NCI-H460 (cell line): Measurements from ENCODE around the gene PSMD1. TPM values are rescaled to one million over a fixed set of nuclear protein-coding genes. Genes with fewer than 3 reads are reported as not detected.
A peak's percentile ranks its signal among the peaks of the same experiment; 100 is the strongest.
"Not testable (repeated sequence)": the region's sequence is repeated elsewhere in the genome, so short reads cannot be mapped to it uniquely, and the experiment has no call there.

Experiments
- DNase-seq: peaks from one replicate; pipeline ENCODE4 v3.0.0-alpha.2; 2016; ENCODE audit warnings: low read depth; ENCODE audit errors: extremely low read depth
- total RNA-seq: library from RNA; depleted of rRNA; stranded (reverse); fragments of >200 nt; shearing (Covaris generic); gene quantifications from 2 replicates; pipeline ENCODE4 v1.2.3, GENCODE V29; 2014

Gene PSMD1
- total RNA-seq, 1 experiment from 2014 or later = 92.7 TPM

DNA sequence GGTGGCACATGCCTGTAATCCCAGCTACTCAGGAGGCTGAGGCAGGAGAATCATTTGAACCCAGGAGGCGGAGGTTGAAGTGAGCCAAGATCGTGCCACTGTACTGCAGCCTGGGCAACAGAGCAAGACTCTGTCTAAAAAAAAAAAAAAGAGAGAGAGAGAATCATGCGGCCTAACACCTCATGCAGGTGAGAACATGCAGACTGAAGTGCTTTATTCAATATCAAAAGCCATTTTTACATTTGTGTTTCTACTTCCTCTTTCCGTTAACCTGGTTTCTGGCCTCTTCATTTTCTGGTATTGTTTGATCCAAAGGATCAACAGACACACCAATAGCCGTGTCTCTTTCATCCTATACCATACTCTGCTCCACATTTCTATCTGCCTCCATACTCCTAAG is 122.1 kb downstream of the PSMD1 start:
- DNase-seq = not testable (repeated sequence)

DNA sequence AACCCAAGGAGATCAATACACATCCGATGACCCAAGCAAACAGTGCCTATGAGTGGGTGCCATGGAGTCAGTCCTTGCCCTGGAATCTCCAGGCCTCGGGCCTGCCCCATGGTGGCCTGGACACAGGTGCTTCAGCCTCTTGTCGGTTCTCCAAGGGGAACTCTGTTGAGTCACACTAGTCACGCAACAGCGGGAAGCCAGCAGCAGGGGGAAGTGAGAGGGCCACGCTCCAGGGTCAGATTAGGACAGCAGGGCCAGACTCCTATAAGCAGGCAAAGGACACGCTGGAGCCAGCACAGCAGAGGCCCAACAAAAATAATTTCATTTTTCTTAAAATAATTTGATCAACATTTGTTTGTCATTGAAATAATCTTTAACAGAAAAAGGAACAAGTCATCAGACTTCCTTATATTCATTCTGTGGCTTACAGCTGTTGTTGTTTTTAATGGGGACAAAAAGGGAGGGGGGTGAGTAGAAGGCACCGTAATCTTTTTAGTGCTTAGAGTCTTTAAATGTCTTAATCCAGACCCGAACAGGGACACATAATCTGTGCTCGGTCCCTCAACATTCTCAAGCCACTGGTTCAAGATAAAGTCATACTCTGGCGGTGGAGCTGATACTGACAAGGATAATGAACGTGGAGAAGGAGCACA is 125.3 kb downstream of the PSMD1 start:
- no peak for DNase-seq

DNA sequence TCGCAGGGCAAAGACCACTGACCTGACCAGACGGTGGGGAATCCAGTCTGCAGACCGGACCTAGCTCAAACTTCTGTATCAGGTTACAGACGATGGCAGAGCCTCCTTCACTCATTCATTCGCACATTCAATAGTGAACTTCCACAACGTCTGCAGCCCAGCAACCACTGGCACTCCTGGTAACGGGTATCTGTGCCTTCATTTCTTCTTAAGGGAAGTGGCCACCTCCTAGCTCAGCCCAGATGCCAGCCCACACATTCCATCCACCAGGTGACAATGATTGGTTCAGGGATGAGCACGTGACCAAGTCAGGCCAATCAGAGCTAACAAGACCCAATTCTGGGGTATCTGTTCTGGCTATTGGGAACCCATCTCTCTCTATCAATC is 125.8 kb downstream of the PSMD1 start:
- no peak for DNase-seq

DNA sequence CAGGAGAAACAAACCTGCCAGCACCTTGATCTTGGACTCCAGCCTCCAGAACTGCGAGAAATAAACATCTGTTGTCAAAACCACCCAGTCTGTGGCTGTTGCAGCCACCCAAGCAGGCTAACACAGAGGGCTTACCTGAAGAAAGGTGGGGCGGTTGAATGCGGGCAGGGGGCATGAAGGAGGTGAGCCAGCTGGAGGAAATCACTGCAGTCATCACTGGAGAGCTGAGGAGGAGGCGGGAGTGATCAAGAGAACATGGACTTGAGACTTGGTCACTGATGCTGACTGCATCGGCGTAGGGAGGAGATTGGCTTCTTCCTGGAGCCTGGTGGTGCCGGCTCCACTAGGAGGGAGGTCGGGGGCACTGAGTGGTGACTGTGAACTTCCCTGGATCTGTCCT is 127.2 kb downstream of the PSMD1 start:
- DNase-seq = no peak

DNA sequence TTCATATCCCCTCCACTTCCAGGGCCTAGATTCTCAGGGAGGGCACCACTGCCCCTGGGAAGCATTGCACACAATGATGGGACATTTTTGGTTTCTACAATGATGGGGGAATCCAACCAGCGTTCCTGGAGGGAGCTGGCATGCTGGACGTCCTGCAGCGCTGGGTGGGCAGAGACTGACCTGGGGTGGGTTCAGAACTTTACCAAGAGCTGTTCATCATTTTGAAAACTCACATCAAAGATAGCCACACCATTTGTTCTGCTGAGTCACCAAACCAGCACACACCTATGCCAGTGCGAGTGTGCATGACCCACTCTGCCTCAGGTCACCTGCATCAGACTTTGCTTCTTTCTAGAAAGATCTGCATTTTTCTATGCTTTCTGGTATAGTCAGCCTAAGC is 127.7 kb downstream of the PSMD1 start:
- no peak for DNase-seq

- DNase-seq = no peak
These were observed 128.5 kb downstream of the PSMD1 start for GRCh38 chr2:231185050-231185725.

GRCh38 chr2:231185886-231186285 is 129.2 kb downstream of the PSMD1 start:
- no peak for DNase-seq

DNA sequence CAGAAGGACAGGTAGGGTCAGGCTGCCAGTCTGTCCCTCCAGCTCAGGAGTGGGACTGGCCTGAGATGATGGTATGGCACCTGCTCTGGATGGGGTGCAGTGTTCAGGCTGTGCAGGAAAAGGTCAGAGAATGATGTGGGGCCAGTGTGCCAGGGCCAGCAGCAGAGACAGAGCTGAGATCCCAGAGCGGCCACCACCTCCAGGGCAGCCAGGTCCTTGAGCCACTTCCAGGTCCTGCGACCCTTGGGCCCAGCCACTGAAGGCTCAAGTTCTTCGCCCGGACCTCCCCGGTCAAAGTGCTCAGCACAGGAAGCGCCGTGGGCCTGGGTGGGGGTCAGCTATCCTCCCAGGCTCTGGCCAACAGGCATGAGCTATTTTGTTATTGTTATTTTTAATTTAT is 129.7 kb downstream of the PSMD1 start:
- no peak for DNase-seq

DNA sequence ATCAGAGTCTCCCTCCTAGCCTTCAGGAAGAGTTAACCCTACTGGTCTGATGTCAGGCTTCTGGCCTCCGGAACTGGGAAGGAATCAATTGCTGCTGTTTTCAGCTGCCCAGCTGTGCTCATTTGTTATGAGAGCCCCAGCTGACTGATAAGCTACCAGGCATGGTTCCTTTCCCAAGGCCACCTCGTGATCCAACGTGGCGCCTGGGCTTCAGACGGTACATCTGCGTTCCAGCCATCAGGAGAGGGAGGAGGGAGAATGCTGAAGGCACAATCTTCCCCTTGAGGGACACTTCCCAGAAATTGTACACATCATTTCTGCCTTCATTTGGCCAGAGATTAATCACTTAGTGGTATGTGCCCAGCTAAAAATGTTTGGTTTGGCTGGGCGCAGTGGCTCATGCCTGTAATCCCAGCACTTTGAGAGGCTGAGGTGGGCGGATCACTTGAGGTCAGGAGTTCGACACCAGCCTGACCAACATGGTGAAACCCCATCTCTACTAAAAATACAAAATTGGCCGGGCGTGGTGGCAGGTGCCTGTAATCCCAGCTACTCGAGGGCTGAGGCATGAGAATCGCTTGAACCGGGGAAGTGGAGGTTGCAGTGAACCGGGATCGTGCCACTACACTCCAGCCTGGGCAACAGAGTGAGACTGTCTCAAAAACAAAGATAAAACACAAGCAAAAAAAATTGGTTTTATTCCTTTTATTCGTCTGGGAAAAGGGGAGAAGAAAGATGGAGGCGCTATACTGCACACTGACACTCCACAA is 131.3 kb downstream of the PSMD1 start:
- no peak for DNase-seq

DNA sequence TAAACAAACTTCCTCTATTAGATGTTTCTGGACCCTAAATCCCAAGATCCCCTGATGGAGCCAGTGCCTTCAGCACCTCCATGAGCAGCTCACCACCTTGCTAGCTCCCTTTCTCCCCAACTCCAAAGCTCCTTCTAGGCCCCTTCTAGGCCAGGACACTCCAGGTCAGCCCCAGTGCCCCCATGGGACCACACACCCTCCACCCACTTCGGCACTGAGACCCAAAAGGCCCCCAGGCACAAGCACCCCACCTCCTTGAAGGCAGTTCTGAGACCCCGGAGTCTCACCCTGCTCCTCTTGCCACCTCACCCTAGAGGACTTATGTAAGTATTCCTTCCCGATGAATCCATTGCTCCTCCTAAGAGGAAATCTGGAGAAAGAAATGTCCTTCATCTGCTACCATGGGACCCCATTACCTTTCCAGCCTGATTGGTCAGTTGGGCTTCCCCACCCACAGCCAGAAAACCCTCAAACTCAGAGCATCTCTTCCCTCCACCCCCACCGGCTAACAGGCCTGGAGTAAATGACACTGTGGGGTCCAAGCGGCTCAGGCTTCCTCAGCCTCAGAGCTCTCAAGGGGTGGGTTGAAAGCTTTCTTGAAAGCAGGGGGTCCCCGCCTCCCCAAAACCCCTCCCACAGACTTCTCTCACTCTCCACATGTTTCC is 132.0 kb downstream of the PSMD1 start:
- no peak for DNase-seq

- no peak for DNase-seq
These were observed 132.5 kb downstream of the PSMD1 start for GRCh38 chr2:231189171-231189530.

GRCh38 chr2:231189571-231190495 is 133.2 kb downstream of the PSMD1 start:
- DNase-seq = no peak

DNA sequence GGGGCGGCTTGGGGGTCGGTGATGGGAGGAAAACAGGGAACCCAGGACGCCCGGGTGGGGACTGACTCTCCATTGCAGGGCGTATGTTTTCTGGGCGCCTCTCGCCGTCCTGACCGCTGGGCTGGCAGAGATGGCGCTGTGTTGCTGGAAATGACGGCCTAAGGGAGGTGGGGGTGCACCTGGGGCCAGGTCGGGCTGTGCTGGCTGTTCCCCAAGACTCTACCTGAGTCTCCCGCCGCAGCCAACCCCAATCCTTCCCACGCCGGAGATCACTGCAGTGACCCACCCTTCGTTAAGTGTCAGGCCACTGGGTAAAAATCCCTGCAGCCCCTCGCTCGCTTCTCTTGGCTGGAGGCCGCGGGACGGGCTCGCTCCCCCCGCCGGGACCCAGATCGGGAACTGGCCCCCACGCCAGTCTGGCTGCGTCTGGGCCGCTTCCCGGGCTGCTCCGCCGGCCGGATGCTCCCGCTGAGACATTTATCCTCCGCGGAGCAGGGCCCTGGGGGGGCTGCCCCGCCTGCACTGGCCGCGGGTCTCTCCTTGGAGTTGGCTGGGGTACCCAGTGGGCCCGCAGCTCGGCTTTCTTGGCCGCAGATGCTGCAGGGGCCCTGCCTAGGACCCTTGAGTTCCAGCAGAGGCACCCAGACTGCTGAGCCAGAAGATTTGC is 134.0 kb downstream of the PSMD1 start:
- no peak for DNase-seq

DNA sequence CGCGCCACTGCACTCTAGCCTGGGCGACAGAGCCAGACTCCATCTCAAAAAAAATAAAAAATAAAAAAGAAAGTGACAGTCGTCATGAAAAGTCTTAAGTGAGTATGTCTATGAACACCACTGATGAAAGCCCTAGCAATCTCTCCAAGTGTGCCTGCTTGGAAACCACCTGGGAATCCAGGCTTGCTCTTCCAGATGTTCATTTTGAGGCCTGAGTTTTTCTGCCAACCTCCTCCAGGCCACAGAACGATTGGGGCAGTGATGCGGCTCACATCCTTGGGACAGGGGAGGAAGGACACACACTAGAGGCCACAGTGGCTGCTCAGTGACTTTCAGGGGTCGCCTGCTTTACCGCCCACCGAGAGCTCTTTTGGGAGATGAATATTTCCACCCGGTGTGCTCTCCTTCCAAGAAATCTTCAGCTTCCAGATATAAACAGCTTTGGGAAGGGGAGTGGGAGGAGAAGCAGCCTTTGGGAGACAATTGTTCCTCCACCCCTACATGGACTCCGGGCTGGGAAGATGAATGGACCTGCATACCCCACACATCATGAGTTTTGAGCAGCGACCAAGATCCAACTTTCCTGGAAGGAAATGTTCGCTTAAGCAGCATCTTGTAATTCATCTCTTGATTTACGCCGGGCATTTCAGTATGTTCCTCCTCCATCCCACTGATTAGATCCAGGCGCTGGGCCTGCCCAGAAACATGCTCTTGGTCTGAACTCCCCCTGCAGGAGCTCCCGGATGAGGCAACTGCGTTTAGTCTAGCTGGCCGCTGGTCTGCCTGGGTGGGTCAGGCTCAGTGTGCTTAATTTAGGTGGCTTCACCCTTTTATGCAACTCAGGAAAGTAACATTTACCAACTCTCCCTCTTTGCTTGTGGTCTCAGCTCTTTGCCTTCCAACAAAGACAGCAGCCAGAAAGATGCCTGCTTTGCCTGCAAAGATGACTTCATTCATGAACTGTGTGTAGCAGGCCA is 135.5 kb downstream of the PSMD1 start:
- DNase-seq = peak; percentile 27

DNA sequence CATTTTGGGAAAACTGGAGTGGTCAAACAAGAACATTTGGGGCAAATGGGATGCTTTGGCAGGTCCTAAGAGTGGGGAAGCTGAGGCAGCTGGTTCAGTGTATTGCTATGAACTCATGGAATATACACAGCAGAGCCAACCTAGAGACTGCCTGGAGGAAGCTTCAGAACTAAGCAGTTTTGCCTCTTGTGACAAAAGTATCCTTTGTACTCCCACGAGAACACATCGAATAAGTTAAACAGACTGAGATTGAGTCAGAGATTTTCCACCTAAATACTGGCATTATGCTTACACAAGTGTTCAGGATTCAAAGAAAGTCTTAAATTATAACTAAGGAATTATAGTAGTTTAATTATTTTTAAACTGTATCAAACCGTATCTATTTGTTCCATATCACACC is 136.5 kb downstream of the PSMD1 start:
- no peak for DNase-seq

GRCh38 chr2:231196592-231196991 is 139.9 kb downstream of the PSMD1 start:
- no peak for DNase-seq

GRCh38 chr2:231197196-231197595 is 140.5 kb downstream of the PSMD1 start:
- DNase-seq = not testable (repeated sequence)

GRCh38 chr2:231197706-231198290 is 141.1 kb downstream of the PSMD1 start:
- no peak for DNase-seq
